IMR-90 (cell line): Measurements from ENCODE around the gene NDRG4. TPM values are rescaled to one million over a fixed set of nuclear protein-coding genes. Genes with fewer than 3 reads are reported as not detected.

Source experiments
- ATAC-seq: fragments of 200-7000 bp; cut with Tn5 transposase; 2 replicates; pipeline ENCODE4 v1.9.1; 2020; ENCODE audit warnings: low read depth, mild to moderate bottlenecking, moderate library complexity
- BruUV-seq: library from RNA; stranded (reverse); fragments of 400-500 nt; replicated peaks from 2 replicates; lab custom pipeline; 2021; lab: Mats Ljungman, UMichigan
- CTCF ChIA-PET: fragments of 300-600 bp; formaldehyde crosslinking; extraction: SDS; loops from one replicate; lab custom pipeline; 2021; ENCODE audit warnings: antibody characterized with exemption; lab: Yijun Ruan, JAX
- POLR2A ChIA-PET: fragments of 300-600 bp; sonication (Branson Sonifier 250); formaldehyde crosslinking; loops from one replicate; lab custom pipeline; 2022; ENCODE audit warnings: antibody characterized with exemption; ENCODE audit not compliant: unreplicated experiment; lab: Charles Lee
- DNase-seq: peaks from one replicate; pipeline ENCODE4 v3.0.0; 2013
- H2AFZ ChIP-seq: replicated peaks from 2 replicates; pipeline ENCODE3; 2013; ENCODE audit warnings: low read length, mild to moderate bottlenecking; ENCODE audit not compliant: poor library complexity
- H2AK5ac ChIP-seq: 2 replicates; pipeline ENCODE4 v1.6.1; 2013; ENCODE audit warnings: low read depth, low read length, inconsistent platforms
- H2AK9ac ChIP-seq: replicated peaks from 2 replicates; pipeline ENCODE3; 2013; ENCODE audit warnings: mild to moderate bottlenecking, low read depth, low read length, moderate library complexity; ENCODE audit not compliant: poor library complexity
- H2BK120ac ChIP-seq: 2 replicates; pipeline ENCODE4 v1.6.1; 2013; ENCODE audit warnings: low read depth, low read length, inconsistent platforms
- H2BK15ac ChIP-seq: 3 replicates; pipeline ENCODE4 v1.6.1; 2013; ENCODE audit warnings: low read depth, low read length, inconsistent platforms
- H2BK20ac ChIP-seq: 2 replicates; pipeline ENCODE4 v1.6.1; 2013; ENCODE audit warnings: low read depth, mild to moderate bottlenecking, inconsistent platforms, low read length, moderate library complexity
- H2BK5ac ChIP-seq: 2 replicates; pipeline ENCODE4 v1.6.1; 2013; ENCODE audit warnings: mild to moderate bottlenecking, low read depth, low read length, inconsistent platforms; ENCODE audit not compliant: poor library complexity, severe bottlenecking
- H3K14ac ChIP-seq: replicated peaks from 2 replicates; pipeline ENCODE4 v1.6.1; 2013; ENCODE audit warnings: low read depth, low read length, inconsistent platforms
- H3K18ac ChIP-seq: 2 replicates; pipeline ENCODE4 v1.6.1; 2013; ENCODE audit warnings: low read depth, low read length, control low read depth
- H3K23ac ChIP-seq: 2 replicates; pipeline ENCODE4 v1.6.1; 2013; ENCODE audit warnings: low read depth, low read length, inconsistent platforms
- H3K27ac ChIP-seq: 2 replicates; pipeline ENCODE4 v1.5.1; 2013; ENCODE audit warnings: mild to moderate bottlenecking, control low read depth, low read length; ENCODE audit not compliant: insufficient read depth
- H3K27me3 ChIP-seq: 2 replicates; pipeline ENCODE4 v1.6.1; 2013; ENCODE audit warnings: low read length; ENCODE audit not compliant: control insufficient read depth, insufficient read depth
- H3K36me3 ChIP-seq: 2 replicates; pipeline ENCODE4 v1.6.1; 2013; ENCODE audit warnings: low read length, mixed read lengths; ENCODE audit not compliant: control insufficient read depth, insufficient read depth
- H3K4ac ChIP-seq: 2 replicates; pipeline ENCODE4 v1.6.1; 2013; ENCODE audit warnings: low read depth, low read length, inconsistent platforms
- H3K4me1 ChIP-seq: 2 replicates; pipeline ENCODE4 v1.6.1; 2013; ENCODE audit warnings: low read length, mixed read lengths; ENCODE audit not compliant: control insufficient read depth, insufficient read depth
- H3K4me2 ChIP-seq: 2 replicates; pipeline ENCODE4 v1.6.1; 2013; ENCODE audit warnings: low read depth, mild to moderate bottlenecking, control low read depth, low read length, moderate library complexity
- H3K4me3 ChIP-seq: 2 replicates; pipeline ENCODE4 v1.5.1; 2013; ENCODE audit warnings: low read depth, mild to moderate bottlenecking, control low read depth, low read length, moderate library complexity; ENCODE audit not compliant: insufficient read depth
- H3K56ac ChIP-seq: 2 replicates; pipeline ENCODE4 v1.6.1; 2013; ENCODE audit warnings: low read length, inconsistent platforms; ENCODE audit not compliant: insufficient read depth; ENCODE audit errors: extremely low read depth
- H3K79me1 ChIP-seq, 2 experiments: 2 replicates each; pipeline ENCODE4 v1.6.1; 2013; ENCODE audit warnings: low read length in 2 of 2, inconsistent platforms in 1 of 2, low read depth in 1 of 2
- H3K9ac ChIP-seq: 2 replicates; pipeline ENCODE4 v1.6.1; 2013; ENCODE audit warnings: low read depth, low read length, control low read depth
- H3K9me1 ChIP-seq: 2 replicates; pipeline ENCODE4 v1.6.1; 2013; ENCODE audit warnings: low read length, inconsistent platforms; ENCODE audit not compliant: insufficient read depth
- H3K9me3 ChIP-seq: 2 replicates; pipeline ENCODE4 v1.6.1; 2013; ENCODE audit warnings: low read length; ENCODE audit not compliant: control insufficient read depth, insufficient read depth
- H4K20me1 ChIP-seq: 2 replicates; pipeline ENCODE4 v1.6.1; 2013; ENCODE audit warnings: low read length, inconsistent platforms; ENCODE audit not compliant: insufficient read depth
- H4K5ac ChIP-seq: 2 replicates; pipeline ENCODE4 v1.6.1; 2013; ENCODE audit warnings: mild to moderate bottlenecking, low read depth, low read length, control low read depth
- H4K8ac ChIP-seq, 2 experiments: 2 replicates each; pipeline ENCODE4 v1.6.1; 2013; ENCODE audit warnings: low read depth in 2 of 2, low read length in 2 of 2, control low read depth in 1 of 2, inconsistent platforms in 1 of 2
- H4K91ac ChIP-seq: 2 replicates; pipeline ENCODE4 v1.6.1; 2013; ENCODE audit warnings: low read depth, low read length, inconsistent platforms; ENCODE audit not compliant: insufficient read depth
- BHLHE40 ChIP-seq: fragments of 150-350 bp; IDR thresholded peaks from 2 replicates; pipeline ENCODE4 v1.6.1; 2016; ENCODE audit warnings: mild to moderate bottlenecking, low read depth, low read length
- CHD1 ChIP-seq: IDR thresholded peaks from 2 replicates; pipeline ENCODE4 v1.6.1; 2012; ENCODE audit warnings: low read depth, low read length, improper control_type of control experiment
- WGBS, 2 experiments: methylation state at CpG; one replicate each; pipeline versions ENCODE4 v1.1.5 to v1.1.7; 2013; ENCODE audit warnings: missing lambda C conversion rate in 2 of 2; ENCODE audit not compliant: insufficient read length in 1 of 2; ENCODE audit errors: extremely low coverage in 2 of 2; 5-methylcytosine and 5-hydroxymethylcytosine counted together
- dilution Hi-C: fragments of 300-500 bp; cut with HindIII; formaldehyde crosslinking; loops from one replicate; pipeline ENCODE4 v1.14.3; 2018; ENCODE audit warnings: low sequenced_read_pairs; ENCODE audit not compliant: unreplicated experiment
- in situ Hi-C: fragments of 300-500 bp; cut with MboI; formaldehyde crosslinking; loops from 3 replicates; pipeline ENCODE4 v1.14.3; 2019; ENCODE audit warnings: low sequenced_read_pairs, inconsistent platforms, mixed read lengths
- intact Hi-C: fragments of 100-400 bp; cut with micrococcal nuclease; formaldehyde crosslinking; loops from 2 replicates; pipeline ENCODE4 v1.10.0; 2022
- polyA plus RNA-seq, 3 experiments: library from polyadenylated mRNA; depleted of rRNA; stranded (reverse); fragments of >200 nt; gene quantifications; 2 replicates each; pipeline ENCODE4 v1.2.3, GENCODE V29; 2012; ENCODE audit warnings: low replicate concordance in 1 of 3
- total RNA-seq: library from RNA; depleted of rRNA; stranded (reverse); fragments of >200 nt; gene quantifications from 2 replicates; pipeline ENCODE4 v1.2.3, GENCODE V29; 2012

The NDRG4 gene
- total and polyA plus RNA-seq, 2 of the 4 experiments (the other 2 are of a cell fraction): 10.9 to 23.5 TPM

GRCh38 chr16:58481226-58481869 is 18.6 kb upstream of the NDRG4 start:
- H3K4me3 ChIP-seq: no peak overlapping the region
- no peak overlapping the region for H2BK120ac ChIP-seq
- no peak overlapping the region for H4K8ac ChIP-seq
- H3K4me1 ChIP-seq: no peaks in the 10 kb centered on the region
- no peak overlapping the region for H2BK5ac ChIP-seq
- no peak overlapping the region for H2BK15ac ChIP-seq
- ATAC-seq: no peak
- intact Hi-C loops: no loop called here
- ChIA-PET CTCF (no interaction called here), POLR2A (no interaction called here)
- no peak overlapping the region for H3K9ac ChIP-seq
- no peaks in the 10 kb centered on the region for H3K9me3 ChIP-seq
- no peaks in the 10 kb centered on the region for H3K79me1 ChIP-seq
- H4K5ac ChIP-seq: no peak overlapping the region
- no peak for DNase-seq
- H3K14ac ChIP-seq: no peak overlapping the region
- H3K23ac ChIP-seq: no peak overlapping the region
- in situ Hi-C loops: no loop called here
- 87% methylated on average over 3 of the region's 11 CpGs; no CpG with 5 or more reads in 1 of the 2 experiments for WGBS, 2 experiments
- no peak overlapping the region for H3K4ac ChIP-seq
- BruUV-seq: no TSS peak
- no peak overlapping the region for H3K18ac ChIP-seq
- no peaks in the 10 kb centered on the region for H3K36me3 ChIP-seq
- no peaks in the 10 kb centered on the region for H3K9me1 ChIP-seq
- H2BK20ac ChIP-seq: no peak overlapping the region
- H2AK5ac ChIP-seq: no peak overlapping the region
- no peak overlapping the region for H3K27ac ChIP-seq
- no peak overlapping the region for H4K91ac ChIP-seq
- TF ChIP-seq BHLHE40: no peak
- no peak for TF ChIP-seq CHD1
- no peak overlapping the region for H3K4me2 ChIP-seq
- H2AFZ ChIP-seq: no peak overlapping the region
- H4K20me1 ChIP-seq: no peaks in the 10 kb centered on the region
- H3K27me3 ChIP-seq: peaks cover 9% of the 10 kb centered on the region
- dilution Hi-C loops: no loop called here
- H3K56ac ChIP-seq: no peak overlapping the region
- no peak overlapping the region for H2AK9ac ChIP-seq
